Ovary (tissue), 9 donors: Measurements from ENCODE around the gene ALG14. TPM values are rescaled to one million over a fixed set of nuclear protein-coding genes. Genes with fewer than 3 reads are reported as not detected.
"Not testable (repeated sequence)": the region's sequence is repeated elsewhere in the genome, so short reads cannot be mapped to it uniquely, and the experiment has no call there.

Experiments
- DNase-seq, 5 donors: peaks; one replicate each; pipeline ENCODE4 v3.0.0-alpha.2; 2019 to 2020
- H3K27ac ChIP-seq, 2 donors: fragments of 200-600 bp; one replicate each; pipeline versions ENCODE4 v1.5.1 to v1.8.0; 2019 to 2022
- H3K27me3 ChIP-seq: fragments of 200-600 bp; one replicate; pipeline ENCODE4 v1.8.0; 2022
- H3K36me3 ChIP-seq: fragments of 200-600 bp; sonication (generic); one replicate; pipeline ENCODE4 v1.5.1; 2019
- H3K4me1 ChIP-seq: one replicate; pipeline ENCODE4 v1.8.1; 2013; ENCODE audit warnings: mild to moderate bottlenecking, moderate library complexity; ENCODE audit not compliant: insufficient read depth
- H3K4me3 ChIP-seq: fragments of 200-600 bp; sonication (generic); one replicate; pipeline ENCODE4 v1.5.1; 2017
- H3K9me3 ChIP-seq, 2 donors: fragments of 200-600 bp in 1 of 2; sonication (generic) in 1 of 2; one replicate each; pipeline versions ENCODE4 v1.5.1 to v1.8.1; 2013 to 2019; ENCODE audit warnings: mild to moderate bottlenecking in 1 of 2, moderate library complexity in 1 of 2
- CTCF ChIP-seq, 3 donors: fragments of 450-650 bp in 2 of 3; fragments of 200-600 bp in 1 of 3; IDR thresholded peaks; one replicate each; pipeline versions ENCODE4 v1.5.1 to v1.8.0; 2016 to 2022; ENCODE audit warnings: antibody characterized with exemption in 3 of 3, mild to moderate bottlenecking in 1 of 3
- EP300 ChIP-seq: sonication (generic); formaldehyde crosslinking; IDR thresholded peaks from one replicate; pipeline ENCODE4 v1.6.1; 2017; ENCODE audit warnings: antibody characterized with exemption
- POLR2A ChIP-seq: fragments of 450-650 bp; IDR thresholded peaks from one replicate; pipeline ENCODE4 v1.6.1; 2017; ENCODE audit warnings: antibody characterized with exemption, mild to moderate bottlenecking, moderate library complexity
- WGBS, 3 donors: extraction: QIAGEN DNeasy Blood & Tissue Kit in 1 of 3; methylation state at CpG; one replicate each; pipeline versions ENCODE4 v1.1.5 to v1.1.7; 2013 to 2017; 5-methylcytosine and 5-hydroxymethylcytosine counted together
- intact Hi-C, 4 donors: fragments of 100-400 bp; cut with DNase I; formaldehyde crosslinking; loops; one replicate each; pipeline versions ENCODE4 v1.11.0 to v1.15.1; 2022 to 2023
- polyA plus RNA-seq, 2 donors: library from polyadenylated mRNA; stranded (reverse); fragments of 200-250 nt in 1 of 2; fragments of 350-450 nt in 1 of 2; fragmentation: Illumina TruSeq in 1 of 2; extraction: RNeasy Lipid Tissue Mini Kit (QIAGEN cat#74804) in 1 of 2; gene quantifications; one replicate each; pipeline ENCODE4 v1.2.3, GENCODE V29; 2013 to 2014
- total RNA-seq, 7 donors: library from RNA; depleted of rRNA in 2 of 7; stranded (reverse); fragments of >200 nt in 2 of 7; fragmentation: NEBNext Ultra II Directional in 3 of 7; extraction: Animal tissue kit (Norgen Biotek cat#: 25700) in 3 of 7; gene quantifications; one replicate each; pipeline versions ENCODE4 v1.1.0 to v1.2.4, GENCODE V29; 2016 to 2023
- donor health status: DM: no; HTN: no; CAD: no; lungs with moderate emphysema.
- donor health status: DM: no; HTN: no; CAD: no.
- donor health status: Bipolar disorder and iron deficiency.
- donor health status: DM: yes; HTN: yes; CAD: no.
- donor health status: DM: no; HTN: no; CAD: no.
- donor health status: DM: yes; HTN: yes; CAD: no.

Gene ALG14
- total and polyA plus RNA-seq, 9 donors: 1.2 to 16.3 (median 3.6) TPM

- H3K27ac ChIP-seq: no peak overlapping the region
- H3K9me3 ChIP-seq: no peaks in the 10 kb centered on the region
- WGBS, 3 donors: 86 to 97% (median 90%) methylated on average over 3 of the region's 3 CpGs
- H3K27me3 ChIP-seq: no peaks in the 10 kb centered on the region
- no peaks in the 10 kb centered on the region for H3K36me3 ChIP-seq
- TF ChIP-seq POLR2A (no peak), CTCF (IDR thresholded peaks at IDR 0.05) (no peak), EP300 (no peak)
- H3K4me3 ChIP-seq: no peak overlapping the region
- DNase-seq: no peak
- intact Hi-C loops: no loop called here
- H3K4me1 ChIP-seq: peaks cover 7% of the 10 kb centered on the region
Observed at GRCh38 chr1:94998114-94998513, 74.6 kb downstream of the ALG14 start.

GRCh38 chr1:94995536-94995935 lies 77.2 kb downstream of the ALG14 start:
- H3K9me3 ChIP-seq, intact Hi-C loops, H3K27ac ChIP-seq, H3K4me1 ChIP-seq, H3K27me3 ChIP-seq, H3K36me3 ChIP-seq, DNase-seq, H3K4me3 ChIP-seq: not testable (repeated sequence)
- 74 to 80% (median 75%) methylated on average over 6 of the region's 6 CpGs for WGBS, 3 donors

GRCh38 chr1:94994805-94995204 lies 77.9 kb downstream of the ALG14 start:
- 34 to 38% (median 38%) methylated on average over 2 of the region's 2 CpGs for WGBS, 3 donors
- Histone ChIP-seq H3K27me3 (no peaks in the 10 kb centered on the region), H3K9me3 (no peaks in the 10 kb centered on the region), H3K36me3 (no peaks in the 10 kb centered on the region), H3K4me3 (no peak overlapping the region), H3K27ac (no peak overlapping the region), H3K4me1 (peaks cover 3% of the 10 kb centered on the region)
- TF ChIP-seq CTCF (IDR thresholded peaks at IDR 0.05): no peak
- TF ChIP-seq EP300: no peak
- no peak for TF ChIP-seq POLR2A
- intact Hi-C loops: no loop called here
- DNase-seq: no peak

GRCh38 chr1:94993931-94994645 lies 78.7 kb downstream of the ALG14 start:
- no peak for DNase-seq
- WGBS, 3 donors: 84 to 89% (median 86%) methylated on average over 4 of the region's 4 CpGs
- TF ChIP-seq CTCF (IDR thresholded peaks at IDR 0.05): no peak
- no peak for TF ChIP-seq POLR2A
- no peak for TF ChIP-seq EP300

GRCh38 chr1:94992863-94993563 lies 79.7 kb downstream of the ALG14 start:
- Histone ChIP-seq H3K27me3 (no peaks in the 10 kb centered on the region), H3K9me3 (no peaks in the 10 kb centered on the region), H3K27ac (no peak overlapping the region), H3K36me3 (no peaks in the 10 kb centered on the region), H3K4me1 (peaks cover 2% of the 10 kb centered on the region), H3K4me3 (no peak overlapping the region)
- DNase-seq: no peak
- TF ChIP-seq EP300 (no peak), CTCF (IDR thresholded peaks at IDR 0.05) (no peak), POLR2A (no peak)
- intact Hi-C loops: no loop called here
- 65 to 84% (median 76%) methylated on average over 2 of the region's 2 CpGs for WGBS, 3 donors

More at GRCh38 chr1:94993931-94994645, 78.7 kb downstream of the ALG14 start:
- intact Hi-C loops: no loop called here
- H3K4me3 ChIP-seq: no peak overlapping the region
- no peaks in the 10 kb centered on the region for H3K36me3 ChIP-seq
- no peaks in the 10 kb centered on the region for H3K27me3 ChIP-seq
- H3K4me1 ChIP-seq: peaks cover 2% of the 10 kb centered on the region
- no peaks in the 10 kb centered on the region for H3K9me3 ChIP-seq
- no peak overlapping the region for H3K27ac ChIP-seq
